Subcutaneous abdominal adipose tissue (tissue), 5 donors: Measurements from ENCODE around the gene NTM.

ENCODE experiments used
- H3K27ac ChIP-seq: one replicate; pipeline ENCODE4 v1.7.0; 2013; ENCODE audit warnings: low read depth, mild to moderate bottlenecking, inconsistent platforms, low read length, moderate library complexity
- H3K27me3 ChIP-seq, 5 donors: one replicate each; pipeline ENCODE4 v1.7.0; 2013; ENCODE audit warnings: low read length in 5 of 5, inconsistent platforms in 1 of 5; ENCODE audit not compliant: control insufficient read depth in 5 of 5, insufficient read depth in 4 of 5
- H3K36me3 ChIP-seq, 5 donors: one replicate each; pipeline ENCODE4 v1.7.0; 2013; ENCODE audit warnings: low read length in 5 of 5; ENCODE audit not compliant: control insufficient read depth in 5 of 5, insufficient read depth in 5 of 5
- H3K4me1 ChIP-seq, 5 donors: one replicate each; pipeline ENCODE4 v1.7.0; 2013; ENCODE audit warnings: low read length in 5 of 5, mild to moderate bottlenecking in 3 of 5, moderate library complexity in 1 of 5; ENCODE audit not compliant: control insufficient read depth in 5 of 5, insufficient read depth in 5 of 5
- H3K4me3 ChIP-seq, 5 donors: one replicate each; pipeline ENCODE4 v1.7.0; 2013; ENCODE audit warnings: low read length in 5 of 5, low read depth in 1 of 5
- H3K9ac ChIP-seq, 5 donors: one replicate each; pipeline ENCODE4 v1.7.0; 2013; ENCODE audit warnings: low read length in 5 of 5, mild to moderate bottlenecking in 4 of 5, moderate library complexity in 3 of 5
- H3K9me3 ChIP-seq, 5 donors: one replicate each; pipeline ENCODE4 v1.7.0; 2013; ENCODE audit warnings: low read length in 5 of 5; ENCODE audit not compliant: control insufficient read depth in 5 of 5
- donor health status: healthy.
- donor health status: healthy.
- donor health status: healthy.
- donor health status: healthy.
- donor health status: healthy.

The NTM gene

GRCh38 chr11:131802440-131803115 is 432.2 kb downstream of the NTM start:
- no peaks in the 10 kb centered on the region for H3K9me3 ChIP-seq
- no peak overlapping the region for H3K9ac ChIP-seq
- no peak overlapping the region for H3K4me3 ChIP-seq
- H3K36me3 ChIP-seq = no peaks in the 10 kb centered on the region
- no peaks in the 10 kb centered on the region for H3K27me3 ChIP-seq
- no peaks in the 10 kb centered on the region for H3K4me1 ChIP-seq
- H3K27ac ChIP-seq = no peak overlapping the region

GRCh38 chr11:131807876-131808275 is 437.5 kb downstream of the NTM start:
- H3K36me3 ChIP-seq = no peaks in the 10 kb centered on the region
- no peak overlapping the region for H3K9ac ChIP-seq
- H3K4me1 ChIP-seq = no peaks in the 10 kb centered on the region
- H3K4me3 ChIP-seq = no peak overlapping the region
- H3K9me3 ChIP-seq = no peaks in the 10 kb centered on the region
- no peak overlapping the region for H3K27ac ChIP-seq
- H3K27me3 ChIP-seq = no peaks in the 10 kb centered on the region

GRCh38 chr11:131808470-131808869 is 438.1 kb downstream of the NTM start:
- no peak overlapping the region for H3K9ac ChIP-seq
- no peak overlapping the region for H3K27ac ChIP-seq
- H3K4me1 ChIP-seq = no peaks in the 10 kb centered on the region
- no peak overlapping the region for H3K4me3 ChIP-seq
- H3K36me3 ChIP-seq = no peaks in the 10 kb centered on the region
- H3K9me3 ChIP-seq = no peaks in the 10 kb centered on the region
- no peaks in the 10 kb centered on the region for H3K27me3 ChIP-seq

- no peaks in the 10 kb centered on the region for H3K9me3 ChIP-seq
- H3K27ac ChIP-seq = no peak overlapping the region
- no peaks in the 10 kb centered on the region for H3K27me3 ChIP-seq
- H3K36me3 ChIP-seq = no peaks in the 10 kb centered on the region
- no peaks in the 10 kb centered on the region for H3K4me1 ChIP-seq
- no peak overlapping the region for H3K4me3 ChIP-seq
- no peak overlapping the region for H3K9ac ChIP-seq
Measured at GRCh38 chr11:131809203-131809918, 438.9 kb downstream of the NTM start.

- no peaks in the 10 kb centered on the region for H3K27me3 ChIP-seq
- no peaks in the 10 kb centered on the region for H3K4me1 ChIP-seq
- H3K4me3 ChIP-seq = no peak overlapping the region
- H3K36me3 ChIP-seq = no peaks in the 10 kb centered on the region
- H3K9ac ChIP-seq = no peak overlapping the region
- no peaks in the 10 kb centered on the region for H3K9me3 ChIP-seq
- no peak overlapping the region for H3K27ac ChIP-seq
Measured at GRCh38 chr11:131810541-131810940, 440.1 kb downstream of the NTM start.

DNA sequence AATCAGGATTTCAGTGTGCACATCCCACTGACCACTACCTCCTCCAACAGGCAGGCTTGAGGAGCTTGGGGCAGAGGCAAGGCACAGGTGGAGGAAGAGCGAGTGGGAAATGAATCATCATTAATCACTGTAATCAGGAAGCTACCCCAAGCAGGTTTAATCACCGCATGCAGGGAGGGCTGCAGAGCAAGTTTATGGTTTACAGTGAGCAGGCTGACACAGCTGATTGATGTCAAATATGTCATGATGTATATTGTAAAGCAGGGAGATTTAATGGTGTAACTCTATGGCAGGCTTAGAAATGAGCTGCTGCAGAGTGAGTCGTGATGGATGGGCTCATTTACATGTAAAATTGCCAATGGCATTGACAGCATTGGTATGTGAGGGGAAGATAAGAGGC is 441.0 kb downstream of the NTM start:
- no peak overlapping the region for H3K4me3 ChIP-seq
- H3K9ac ChIP-seq = no peak overlapping the region
- H3K27ac ChIP-seq = no peak overlapping the region
- H3K27me3 ChIP-seq = no peaks in the 10 kb centered on the region
- no peaks in the 10 kb centered on the region for H3K4me1 ChIP-seq
- no peaks in the 10 kb centered on the region for H3K36me3 ChIP-seq
- no peaks in the 10 kb centered on the region for H3K9me3 ChIP-seq

GRCh38 chr11:131814108-131814507 is 443.7 kb downstream of the NTM start:
- no peaks in the 10 kb centered on the region for H3K9me3 ChIP-seq
- H3K27me3 ChIP-seq = no peaks in the 10 kb centered on the region
- H3K36me3 ChIP-seq = peaks cover 0 to 2% (median 0%) of the 10 kb centered on the region in 5 donors
- no peak overlapping the region for H3K4me3 ChIP-seq
- H3K4me1 ChIP-seq = no peaks in the 10 kb centered on the region
- no peak overlapping the region for H3K9ac ChIP-seq
- H3K27ac ChIP-seq = no peak overlapping the region

GRCh38 chr11:131815590-131815989 is 445.2 kb downstream of the NTM start:
- H3K27me3 ChIP-seq = no peaks in the 10 kb centered on the region
- no peak overlapping the region for H3K27ac ChIP-seq
- H3K4me3 ChIP-seq = no peak overlapping the region
- H3K9me3 ChIP-seq = no peaks in the 10 kb centered on the region
- H3K9ac ChIP-seq = no peak overlapping the region
- no peaks in the 10 kb centered on the region for H3K4me1 ChIP-seq
- peaks cover 0 to 2% (median 0%) of the 10 kb centered on the region in 5 donors for H3K36me3 ChIP-seq

GRCh38 chr11:131816051-131816450 is 445.6 kb downstream of the NTM start:
- Histone ChIP-seq H3K36me3 (peaks cover 0 to 2% (median 0%) of the 10 kb centered on the region in 5 donors), H3K9ac (no peak overlapping the region), H3K27me3 (no peaks in the 10 kb centered on the region), H3K4me1 (no peaks in the 10 kb centered on the region), H3K27ac (no peak overlapping the region), H3K9me3 (no peaks in the 10 kb centered on the region), H3K4me3 (no peak overlapping the region)

DNA sequence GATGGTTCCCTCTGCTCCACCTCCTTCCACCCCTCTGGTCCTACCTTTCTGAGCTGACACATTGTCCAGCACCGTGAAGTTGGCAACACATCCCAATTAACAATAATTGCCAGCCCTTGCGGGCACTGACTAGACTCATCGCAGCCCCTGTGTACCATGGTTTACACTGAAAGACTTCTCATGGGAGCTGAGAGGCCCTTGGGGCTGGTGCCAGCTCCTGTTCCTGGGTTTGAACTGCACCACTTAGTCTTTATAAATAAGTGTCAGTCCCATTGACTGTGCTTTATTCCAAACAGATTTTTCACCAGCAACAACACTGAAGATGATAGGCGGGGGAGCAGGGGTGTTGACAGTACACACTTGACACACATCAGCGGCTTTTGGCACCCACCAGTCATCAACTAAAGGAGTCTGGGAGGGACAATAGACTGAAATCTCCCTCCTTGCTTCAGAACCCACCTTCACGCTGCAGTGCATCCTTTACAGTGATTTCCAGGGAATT is 447.3 kb downstream of the NTM start:
- H3K9me3 ChIP-seq = no peaks in the 10 kb centered on the region
- H3K36me3 ChIP-seq = peaks cover 0 to 2% (median 0%) of the 10 kb centered on the region in 5 donors
- no peak overlapping the region for H3K4me3 ChIP-seq
- no peak overlapping the region for H3K9ac ChIP-seq
- no peak overlapping the region for H3K27ac ChIP-seq
- no peaks in the 10 kb centered on the region for H3K27me3 ChIP-seq
- H3K4me1 ChIP-seq = no peaks in the 10 kb centered on the region
